ENCODE results near the gene TNNC2.

Gene TNNC2

DNA sequence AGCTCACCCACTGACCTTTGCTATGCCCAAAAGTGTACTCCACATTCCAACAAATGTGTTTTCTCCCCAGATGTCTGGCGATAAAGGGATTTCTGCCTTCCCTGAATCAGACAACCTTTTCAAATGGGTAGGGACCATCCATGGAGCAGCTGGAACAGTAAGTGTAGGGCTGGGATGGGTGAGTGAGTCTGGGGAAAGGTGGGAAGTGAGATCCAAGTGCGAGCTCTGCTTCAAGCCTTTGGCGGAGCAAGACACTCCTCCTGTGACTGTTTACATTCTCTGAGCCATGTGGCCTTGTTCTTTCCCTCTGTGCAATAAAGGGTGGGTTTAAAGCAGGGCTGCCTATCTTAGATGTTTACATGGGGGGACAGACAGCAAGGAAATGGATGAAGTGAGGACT, 12.8 kb downstream of the TNNC2 start:
- Histone ChIP-seq H4K5ac (ENCODE audit: low read length) (no peak overlapping the region), H3K36me3 (ENCODE audit: control insufficient read depth, insufficient read depth, low read length) (peaks cover 14% of the 10 kb centered on the region), H3K79me2 (ENCODE audit: control insufficient read depth, insufficient read depth, low read length) (peaks cover 23% of the 10 kb centered on the region)

DNA sequence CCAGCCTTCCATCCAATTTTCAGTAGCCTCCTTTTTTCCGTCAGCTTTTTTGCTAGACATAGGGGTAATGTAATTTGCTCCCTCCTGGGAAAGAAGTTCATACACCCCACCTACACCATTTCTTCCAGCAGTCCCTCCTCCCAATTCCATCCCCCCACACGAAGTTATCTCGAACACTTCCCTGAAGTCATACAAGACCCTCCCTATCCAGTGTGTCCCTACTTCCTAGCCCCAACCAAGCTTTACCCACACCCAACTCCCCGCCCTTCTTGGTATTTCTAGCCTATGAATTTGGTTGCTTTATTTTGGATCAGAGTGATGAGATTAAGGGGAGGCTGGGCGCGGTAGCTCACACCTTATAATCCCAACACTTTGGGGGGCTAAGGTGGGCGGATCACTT, 13.6 kb downstream of the TNNC2 start:
- H3K79me1 ChIP-seq (ENCODE audit: low read length), result peaks cover 12% of the 10 kb centered on the region
- no peaks in the 10 kb centered on the region for H3K27me3 ChIP-seq (ENCODE audit: insufficient read depth, low read length, poor library complexity)
- peak overlapping the region; percentile 60 for H3K4me2 ChIP-seq (ENCODE audit: low read length)
- H3K18ac ChIP-seq (ENCODE audit: low read length), result no peak overlapping the region
- peak overlapping the region; percentile 76 for H3K4ac ChIP-seq (ENCODE audit: low read depth, low read length)
- no peak for DNase-seq
- peak overlapping the region; percentile 100 for H3K9ac ChIP-seq (ENCODE audit: low read length)
- H2BK5ac ChIP-seq (ENCODE audit: low read length), result no peak overlapping the region
- peaks cover 5% of the 10 kb centered on the region for H3K4me1 ChIP-seq (ENCODE audit: control insufficient read depth, low read depth, low read length)
- H3K4me3 ChIP-seq (ENCODE audit: low read length), result peak overlapping the region; percentile 100
- no peak overlapping the region for H4K5ac ChIP-seq (ENCODE audit: low read length)
- no peak overlapping the region for H3K27ac ChIP-seq (ENCODE audit: low read depth, low read length)
- no peak overlapping the region for H2BK120ac ChIP-seq (ENCODE audit: low read depth, low read length)
- H4K8ac ChIP-seq (ENCODE audit: low read depth, low read length), result no peak overlapping the region
- no CpG with 5 or more reads among the region's 7 CpGs for WGBS (ENCODE audit: extremely low coverage, insufficient coverage, low lambda C conversion rate)
- H3K36me3 ChIP-seq (ENCODE audit: control insufficient read depth, insufficient read depth, low read length), result peaks cover 18% of the 10 kb centered on the region
- H2AK5ac ChIP-seq (ENCODE audit: low read length), result no peak overlapping the region
- no peak overlapping the region for H3K23ac ChIP-seq (ENCODE audit: low read length)
- peaks cover 23% of the 10 kb centered on the region for H3K79me2 ChIP-seq (ENCODE audit: control insufficient read depth, insufficient read depth, low read length)
- peak overlapping the region; percentile 99 for H3K56ac ChIP-seq (ENCODE audit: low read length)
- H2BK15ac ChIP-seq (replicated peaks; ENCODE audit: low read depth), result no peak overlapping the region

More for the DNA sequence above, 12.8 kb downstream of the TNNC2 start:
- Histone ChIP-seq H2BK15ac (replicated peaks; ENCODE audit: low read depth) (no peak overlapping the region), H3K4me2 (ENCODE audit: low read length) (peak overlapping the region; percentile 8), H4K8ac (ENCODE audit: low read depth, low read length) (no peak overlapping the region), H2AK5ac (ENCODE audit: low read length) (no peak overlapping the region), H3K27ac (ENCODE audit: low read depth, low read length) (no peak overlapping the region), H3K9ac (ENCODE audit: low read length) (peak overlapping the region; percentile 39), H2BK120ac (ENCODE audit: low read depth, low read length) (no peak overlapping the region), H3K18ac (ENCODE audit: low read length) (no peak overlapping the region), H2BK5ac (ENCODE audit: low read length) (no peak overlapping the region), H3K23ac (ENCODE audit: low read length) (no peak overlapping the region), H3K79me1 (ENCODE audit: low read length) (peaks cover 12% of the 10 kb centered on the region), H3K4me3 (ENCODE audit: low read length) (no peak overlapping the region), H3K56ac (ENCODE audit: low read length) (peak overlapping the region; percentile 35), H3K27me3 (ENCODE audit: insufficient read depth, low read length, poor library complexity) (no peaks in the 10 kb centered on the region), H3K4me1 (ENCODE audit: control insufficient read depth, low read depth, low read length) (peaks cover 5% of the 10 kb centered on the region), H3K4ac (ENCODE audit: low read depth, low read length) (no peak overlapping the region)
- no peak for DNase-seq
- WGBS (ENCODE audit: extremely low coverage, insufficient coverage, low lambda C conversion rate), result no CpG with 5 or more reads among the region's 3 CpGs

DNA sequence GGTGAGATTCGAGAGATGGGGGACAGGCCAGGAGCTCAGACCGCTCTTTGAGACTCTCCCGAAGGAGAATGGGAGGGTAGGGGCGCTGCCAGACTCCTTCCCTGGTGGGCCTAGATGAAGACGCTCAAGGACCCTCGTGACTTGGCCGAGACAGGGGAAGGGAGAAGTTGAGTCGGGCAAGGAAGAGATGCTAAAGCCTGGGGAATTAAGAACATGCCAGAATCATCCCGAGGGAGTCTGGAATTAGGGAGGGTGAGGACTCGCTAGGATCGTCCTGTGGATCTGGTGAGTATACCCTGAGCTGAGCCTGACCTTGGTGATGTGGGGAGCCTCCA, 14.1 kb downstream of the TNNC2 start:
- no peak overlapping the region for H2BK120ac ChIP-seq (ENCODE audit: low read depth, low read length)
- peak overlapping the region; percentile 76 for H3K4ac ChIP-seq (ENCODE audit: low read depth, low read length)
- no CpG with 5 or more reads among the region's 11 CpGs for WGBS (ENCODE audit: extremely low coverage, insufficient coverage, low lambda C conversion rate)
- peaks cover 18% of the 10 kb centered on the region for H3K36me3 ChIP-seq (ENCODE audit: control insufficient read depth, insufficient read depth, low read length)
- H2AK5ac ChIP-seq (ENCODE audit: low read length), result peak overlapping the region; percentile 99
- peaks cover 23% of the 10 kb centered on the region for H3K79me2 ChIP-seq (ENCODE audit: control insufficient read depth, insufficient read depth, low read length)
- H3K4me3 ChIP-seq (ENCODE audit: low read length), result peak overlapping the region; percentile 100
- peaks cover 12% of the 10 kb centered on the region for H3K79me1 ChIP-seq (ENCODE audit: low read length)
- H3K4me1 ChIP-seq (ENCODE audit: control insufficient read depth, low read depth, low read length), result peaks cover 4% of the 10 kb centered on the region
- peak overlapping the region; percentile 100 for H3K9ac ChIP-seq (ENCODE audit: low read length)
- peak overlapping the region; percentile 75 for H3K23ac ChIP-seq (ENCODE audit: low read length)
- H2BK15ac ChIP-seq (replicated peaks; ENCODE audit: low read depth), result no peak overlapping the region
- H3K27ac ChIP-seq (ENCODE audit: low read depth, low read length), result peak overlapping the region; percentile 45
- H4K8ac ChIP-seq (ENCODE audit: low read depth, low read length), result no peak overlapping the region
- no peak overlapping the region for H4K5ac ChIP-seq (ENCODE audit: low read length)
- H3K4me2 ChIP-seq (ENCODE audit: low read length), result peak overlapping the region; percentile 60
- peak overlapping the region; percentile 72 for H3K18ac ChIP-seq (ENCODE audit: low read length)
- peak overlapping the region; percentile 99 for H3K56ac ChIP-seq (ENCODE audit: low read length)
- H3K27me3 ChIP-seq (ENCODE audit: insufficient read depth, low read length, poor library complexity), result no peaks in the 10 kb centered on the region
- H2BK5ac ChIP-seq (ENCODE audit: low read length), result peak overlapping the region; percentile 78
- no peak for DNase-seq

DNA sequence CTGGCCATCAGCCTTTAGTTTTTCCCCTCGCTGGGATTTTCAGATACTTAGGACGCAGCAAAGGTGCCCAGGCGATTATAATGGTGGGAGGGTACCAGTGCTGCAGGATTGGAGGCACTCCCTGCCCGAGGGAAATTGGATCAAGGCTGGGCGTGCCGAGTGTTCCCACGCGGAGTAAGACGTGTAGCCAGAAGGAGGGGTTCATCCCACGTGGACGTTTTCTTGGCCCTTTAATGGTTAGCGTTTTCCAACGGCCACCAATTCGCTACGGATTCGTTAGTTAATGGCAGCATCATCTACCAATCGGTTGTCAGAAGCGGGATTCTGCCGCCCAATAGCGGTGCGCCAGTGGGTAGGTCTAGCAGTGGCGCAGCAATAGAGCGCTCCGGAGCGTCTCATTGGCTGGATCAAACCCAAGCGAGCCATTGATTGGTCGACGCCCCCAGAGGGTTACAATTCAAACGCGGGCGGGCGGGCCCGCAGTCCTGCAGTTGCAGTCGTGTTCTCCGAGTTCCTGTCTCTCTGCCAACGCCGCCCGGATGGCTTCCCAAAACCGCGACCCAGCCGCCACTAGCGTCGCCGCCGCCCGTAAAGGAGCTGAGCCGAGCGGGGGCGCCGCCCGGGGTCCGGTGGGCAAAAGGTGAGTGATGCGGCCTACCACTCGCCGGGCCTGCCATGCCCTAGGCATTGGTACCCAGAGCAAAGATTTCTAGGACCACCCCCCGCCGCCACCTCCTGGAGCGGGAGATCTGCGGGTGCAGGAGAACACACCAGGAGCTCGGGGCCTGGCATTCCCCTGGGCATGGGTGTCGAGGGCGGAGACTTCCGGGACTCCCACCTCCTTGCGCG, 14.7 kb downstream of the TNNC2 start, which contains the start of gene UBE2C:
TSS of gene UBE2C (plus strand) at position 488 of the 849 bp plus-strand sequence. CDS start at position 540, 52 bp downstream.
- H3K79me2 ChIP-seq (ENCODE audit: control insufficient read depth, insufficient read depth, low read length), result peaks cover 23% of the 10 kb centered on the region

DNA sequence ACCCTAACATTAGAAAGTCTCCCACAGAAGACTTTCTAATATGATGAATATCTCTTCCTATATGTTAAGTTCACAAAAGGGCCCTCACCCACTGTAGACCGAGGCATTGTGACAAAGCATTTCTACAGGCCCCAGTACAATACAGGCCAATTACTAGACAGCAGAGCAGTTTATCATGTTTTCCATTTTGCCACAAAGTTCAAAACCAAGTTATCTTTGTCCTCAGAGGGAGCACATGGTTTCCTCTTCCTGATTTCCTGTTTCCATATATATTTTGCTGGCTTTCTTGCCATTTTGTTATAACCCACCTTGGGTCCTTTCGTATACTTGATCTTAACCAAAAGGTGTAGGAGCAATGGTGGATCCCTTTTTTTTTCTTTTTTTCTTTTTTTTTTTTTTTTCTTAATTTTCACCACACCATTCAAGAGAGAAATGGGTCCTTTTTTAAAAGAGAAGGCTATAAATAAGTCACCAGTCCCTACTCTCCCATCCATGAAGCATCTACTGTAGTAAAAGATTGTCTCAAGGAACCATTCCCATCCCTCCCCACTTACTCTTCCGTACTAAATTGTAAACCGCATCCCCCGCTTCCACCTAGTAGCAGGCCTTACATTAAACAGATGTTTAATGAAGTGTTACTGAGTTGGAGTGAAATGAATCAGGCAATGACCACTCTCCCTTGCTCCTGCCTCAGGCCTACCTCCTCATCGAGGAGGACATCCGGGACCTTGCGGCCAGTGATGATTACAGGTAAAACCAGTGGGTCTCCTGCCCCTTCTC, 16.7 kb downstream of the TNNC2 start:
- H3K79me2 ChIP-seq (ENCODE audit: control insufficient read depth, insufficient read depth, low read length), result peaks cover 21% of the 10 kb centered on the region
- no peak overlapping the region for H3K4me2 ChIP-seq (ENCODE audit: low read length)
- no CpG with 5 or more reads among the region's 8 CpGs for WGBS (ENCODE audit: extremely low coverage, insufficient coverage, low lambda C conversion rate)
- H3K79me1 ChIP-seq (ENCODE audit: low read length), result peaks cover 8% of the 10 kb centered on the region
- no peaks in the 10 kb centered on the region for H3K27me3 ChIP-seq (ENCODE audit: insufficient read depth, low read length, poor library complexity)
- H3K4ac ChIP-seq (ENCODE audit: low read depth, low read length), result no peak overlapping the region
- H3K27ac ChIP-seq (ENCODE audit: low read depth, low read length), result no peak overlapping the region
- H3K36me3 ChIP-seq (ENCODE audit: control insufficient read depth, insufficient read depth, low read length), result peaks cover 11% of the 10 kb centered on the region
- H4K5ac ChIP-seq (ENCODE audit: low read length), result no peak overlapping the region
- no peak overlapping the region for H2BK15ac ChIP-seq (replicated peaks; ENCODE audit: low read depth)
- H3K4me1 ChIP-seq (ENCODE audit: control insufficient read depth, low read depth, low read length), result peaks cover under 1% of the 10 kb centered on the region
- DNase-seq, result no peak
- H2BK120ac ChIP-seq (ENCODE audit: low read depth, low read length), result no peak overlapping the region
- H2BK5ac ChIP-seq (ENCODE audit: low read length), result no peak overlapping the region
- H3K9ac ChIP-seq (ENCODE audit: low read length), result no peak overlapping the region
- no peak overlapping the region for H3K4me3 ChIP-seq (ENCODE audit: low read length)
- H2AK5ac ChIP-seq (ENCODE audit: low read length), result no peak overlapping the region
- no peak overlapping the region for H3K56ac ChIP-seq (ENCODE audit: low read length)
- H3K23ac ChIP-seq (ENCODE audit: low read length), result no peak overlapping the region
- H3K18ac ChIP-seq (ENCODE audit: low read length), result no peak overlapping the region
- no peak overlapping the region for H4K8ac ChIP-seq (ENCODE audit: low read depth, low read length)

More for the DNA sequence above, 14.7 kb downstream of the TNNC2 start, which contains the start of gene UBE2C:
- Histone ChIP-seq H4K5ac (ENCODE audit: low read length) (no peak within 1 kb of the TSS), H3K27me3 (ENCODE audit: insufficient read depth, low read length, poor library complexity) (no peaks in the 10 kb centered on the region), H2BK120ac (ENCODE audit: low read depth, low read length) (no peak within 1 kb of the TSS), H3K27ac (ENCODE audit: low read depth, low read length) (peak within 1 kb of the TSS; percentile 59), H3K9ac (ENCODE audit: low read length) (peak within 1 kb of the TSS; percentile 100), H3K4ac (ENCODE audit: low read depth, low read length) (peak within 1 kb of the TSS; percentile 76), H3K23ac (ENCODE audit: low read length) (peak within 1 kb of the TSS; percentile 75), H3K4me1 (ENCODE audit: control insufficient read depth, low read depth, low read length) (peaks cover 4% of the 10 kb centered on the region), H3K4me3 (ENCODE audit: low read length) (peak within 1 kb of the TSS; percentile 100), H4K8ac (ENCODE audit: low read depth, low read length) (peak within 1 kb of the TSS; percentile 31), H3K18ac (ENCODE audit: low read length) (peak within 1 kb of the TSS; percentile 72), H3K36me3 (ENCODE audit: control insufficient read depth, insufficient read depth, low read length) (peaks cover 18% of the 10 kb centered on the region), H2BK5ac (ENCODE audit: low read length) (peak within 1 kb of the TSS; percentile 78), H2AK5ac (ENCODE audit: low read length) (peak within 1 kb of the TSS; percentile 99), H3K56ac (ENCODE audit: low read length) (peak within 1 kb of the TSS; percentile 99), H3K79me1 (ENCODE audit: low read length) (peaks cover 12% of the 10 kb centered on the region), H3K4me2 (ENCODE audit: low read length) (peak within 1 kb of the TSS; percentile 60), H2BK15ac (replicated peaks; ENCODE audit: low read depth) (no peak within 1 kb of the TSS)
- WGBS (ENCODE audit: extremely low coverage, insufficient coverage, low lambda C conversion rate), result no CpG with 5 or more reads among the region's 65 CpGs
- peak; percentile 100 for DNase-seq
